KG1 (cell line): ENCODE measurements around the gene AGRN.
A peak's percentile ranks its signal among the peaks of the same experiment; 100 is the strongest.
"Not testable (repeated sequence)": the region's sequence is repeated elsewhere in the genome, so short reads cannot be mapped to it uniquely, and the experiment has no call there.

ENCODE experiments used
- DNase-seq: peaks from one replicate; lab custom pipeline; 2025; lab: John Stamatoyannopoulos, UW

The AGRN gene

DNA sequence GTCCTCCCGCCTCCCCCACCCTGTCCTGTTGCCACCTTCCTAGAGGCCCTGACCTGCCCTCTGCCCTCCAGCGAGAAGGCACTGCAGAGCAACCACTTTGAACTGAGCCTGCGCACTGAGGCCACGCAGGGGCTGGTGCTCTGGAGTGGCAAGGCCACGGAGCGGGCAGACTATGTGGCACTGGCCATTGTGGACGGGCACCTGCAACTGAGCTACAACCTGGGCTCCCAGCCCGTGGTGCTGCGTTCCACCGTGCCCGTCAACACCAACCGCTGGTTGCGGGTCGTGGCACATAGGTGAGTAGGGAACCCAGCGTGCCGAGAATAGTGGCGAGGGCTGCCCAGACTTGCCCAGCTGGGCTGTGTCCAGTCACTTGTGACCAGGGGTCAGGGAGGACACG, 33.8 kb downstream of the AGRN start:
- no peak for DNase-seq

DNA sequence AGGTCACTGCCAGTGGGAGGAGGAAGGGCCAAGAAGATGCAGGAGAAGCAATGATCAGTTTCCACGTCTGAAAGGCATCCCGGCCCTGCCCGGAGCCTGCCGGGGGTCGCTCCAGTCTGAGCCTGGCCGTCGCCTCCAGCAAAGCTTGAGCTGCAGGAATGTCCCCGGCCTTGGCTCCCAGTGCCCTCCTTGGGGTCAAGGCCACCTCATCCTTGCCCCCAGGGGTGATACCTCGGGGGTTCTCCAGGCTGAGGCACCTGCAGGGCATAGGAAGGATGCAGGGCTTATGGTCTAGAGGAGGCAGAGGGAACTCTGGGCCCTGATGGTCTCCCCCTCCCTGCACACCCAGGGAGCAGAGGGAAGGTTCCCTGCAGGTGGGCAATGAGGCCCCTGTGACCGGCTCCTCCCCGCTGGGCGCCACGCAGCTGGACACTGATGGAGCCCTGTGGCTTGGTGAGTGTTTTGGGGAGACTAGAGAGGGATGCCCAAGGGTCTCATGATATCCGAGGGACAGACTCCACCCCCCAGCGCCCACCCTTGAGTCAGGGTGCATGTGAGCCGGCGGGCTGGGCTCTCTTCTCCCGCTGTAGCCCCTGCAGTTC, 34.3 kb downstream of the AGRN start:
- no peak for DNase-seq

DNA sequence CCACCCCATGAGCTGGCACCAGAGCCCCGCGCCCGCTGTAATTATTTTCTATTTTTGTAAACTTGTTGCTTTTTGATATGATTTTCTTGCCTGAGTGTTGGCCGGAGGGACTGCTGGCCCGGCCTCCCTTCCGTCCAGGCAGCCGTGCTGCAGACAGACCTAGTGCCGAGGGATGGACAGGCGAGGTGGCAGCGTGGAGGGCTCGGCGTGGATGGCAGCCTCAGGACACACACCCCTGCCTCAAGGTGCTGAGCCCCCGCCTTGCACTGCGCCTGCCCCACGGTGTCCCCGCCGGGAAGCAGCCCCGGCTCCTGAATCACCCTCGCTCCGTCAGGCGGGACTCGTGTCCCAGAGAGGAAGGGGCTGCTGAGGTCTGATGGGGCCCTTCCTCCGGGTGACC, 35.1 kb downstream of the AGRN start:
- no peak for DNase-seq

- DNase-seq = no peak
These were observed 36.2 kb downstream of the AGRN start for GRCh38 chr1:1055841-1056736.

DNA sequence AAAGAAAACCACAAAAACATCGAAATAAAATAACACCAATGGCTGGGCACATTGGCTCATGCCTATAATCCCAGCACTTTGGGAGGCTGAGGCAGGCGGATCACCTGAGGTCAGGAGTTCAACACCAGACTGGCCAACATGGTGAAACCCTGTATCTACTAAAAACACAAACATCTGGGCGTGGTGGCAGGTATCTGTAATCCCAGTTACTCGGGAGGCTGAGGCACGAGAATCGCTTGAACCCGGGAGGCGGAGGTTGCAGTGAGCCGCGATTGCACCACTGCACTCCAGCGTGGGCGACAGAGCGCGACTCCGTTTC, 37.8 kb downstream of the AGRN start:
- DNase-seq = not testable (repeated sequence)

DNA sequence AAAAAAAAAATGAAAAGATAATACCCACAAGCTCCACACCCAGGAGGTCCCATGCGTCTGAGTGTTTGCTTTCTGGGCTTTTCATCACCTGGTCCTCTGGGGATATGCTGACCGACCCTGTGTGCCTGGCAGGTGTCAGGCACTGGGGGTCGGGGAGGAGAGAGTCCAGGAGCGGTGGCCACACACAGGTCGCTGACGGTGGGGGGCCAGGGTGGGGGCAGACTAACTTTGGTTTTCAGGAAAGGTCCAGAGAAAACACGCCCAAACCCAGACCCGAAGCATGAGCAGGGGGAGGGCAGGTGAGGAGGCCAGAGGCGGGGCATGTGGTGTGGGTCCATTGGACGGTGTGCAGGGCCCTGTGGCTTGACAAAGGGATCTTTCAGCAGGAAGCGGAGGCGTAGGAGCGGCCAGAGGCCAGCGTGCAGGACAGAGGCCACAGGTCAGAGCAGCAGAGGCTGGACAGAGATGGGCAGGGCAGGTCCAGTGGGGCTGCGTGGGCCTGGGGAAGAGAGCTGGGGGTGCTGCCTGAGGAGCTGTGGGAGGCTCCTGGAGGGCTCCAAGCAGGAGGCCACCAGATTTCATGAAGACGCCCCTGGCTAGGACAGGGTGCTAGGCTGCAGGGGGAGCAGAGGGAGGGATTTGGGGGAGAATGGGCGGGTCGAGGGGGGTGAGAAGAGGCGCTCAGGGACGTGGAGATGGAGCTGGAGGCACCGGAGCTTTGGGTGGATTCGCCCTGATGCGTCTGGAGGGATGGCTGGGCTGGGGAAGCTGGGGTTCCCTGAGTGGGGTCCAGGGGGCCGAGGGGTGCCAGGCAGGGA, 38.4 kb downstream of the AGRN start:
- DNase-seq = no peak

- DNase-seq = no peak
These were observed 39.1 kb downstream of the AGRN start for GRCh38 chr1:1058921-1059493.

GRCh38 chr1:1059494-1060280, 39.8 kb downstream of the AGRN start:
- peak; percentile 82 for DNase-seq

DNA sequence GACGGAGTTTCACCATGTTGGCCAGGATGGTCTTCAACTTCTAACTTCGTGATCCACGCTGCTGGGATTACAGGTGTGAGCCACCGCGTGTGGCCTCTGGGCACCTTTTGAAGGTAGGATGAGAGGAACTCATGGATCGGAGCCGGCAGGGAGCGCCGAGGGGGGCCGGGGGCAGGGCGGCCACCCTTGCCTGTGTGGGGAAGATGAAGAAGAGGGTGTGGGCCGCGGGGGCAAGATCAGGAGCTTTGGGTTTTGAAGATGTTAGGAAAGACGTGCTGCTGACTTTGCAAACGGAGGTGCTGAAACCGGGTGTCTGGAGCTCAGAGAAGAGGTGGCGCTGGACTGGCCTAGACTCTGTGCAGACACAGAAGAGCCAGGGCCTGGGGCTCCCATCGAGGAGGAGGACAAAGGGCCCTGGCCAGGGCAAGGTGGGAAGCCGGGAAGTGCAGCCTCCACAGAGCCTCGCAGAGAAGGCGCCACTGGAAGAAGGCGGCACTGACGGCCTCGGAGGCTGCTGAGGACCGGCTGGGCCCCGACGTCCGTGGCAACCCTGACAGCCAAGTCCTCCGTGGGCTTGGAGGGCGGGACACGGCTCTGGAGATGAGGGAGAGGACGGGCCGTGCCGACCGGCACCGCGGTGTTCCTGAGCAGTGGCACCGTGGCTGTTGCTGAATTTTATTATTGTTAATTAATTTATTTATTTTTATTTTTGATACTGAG, 40.5 kb downstream of the AGRN start:
- no peak for DNase-seq

DNA sequence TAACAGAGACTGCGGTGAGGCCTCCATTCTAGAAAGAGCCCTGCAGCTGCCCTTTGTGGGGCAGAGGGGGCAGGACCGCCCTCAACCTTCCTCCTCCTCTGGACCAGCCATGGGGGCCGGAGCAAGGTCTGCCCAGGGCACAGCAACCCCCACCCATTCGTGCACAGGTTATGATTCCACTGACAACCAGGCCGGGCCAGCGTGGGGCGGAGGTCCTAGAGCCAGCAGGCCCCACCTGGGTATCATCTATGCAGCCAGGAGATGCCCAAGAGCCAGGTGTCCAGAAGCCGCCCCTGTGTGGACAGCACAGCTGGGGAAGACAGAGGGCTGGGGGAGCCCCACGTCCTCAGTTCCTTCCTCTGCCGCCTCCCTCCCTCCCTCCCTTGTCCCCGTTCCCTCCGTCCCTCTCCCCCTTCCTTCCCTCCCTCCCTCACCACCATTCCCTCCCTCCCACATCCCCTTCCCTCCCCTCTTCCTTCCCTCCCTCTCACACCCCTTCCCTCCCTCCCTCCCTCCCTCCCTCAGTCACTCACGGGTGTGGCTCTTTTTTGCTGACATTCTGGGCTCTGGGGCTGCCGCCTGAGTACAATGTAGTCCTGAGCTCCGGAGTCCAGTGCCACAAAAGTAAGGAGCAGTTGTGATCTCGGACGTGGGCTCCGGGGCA, 41.9 kb downstream of the AGRN start:
- DNase-seq = no peak

DNA sequence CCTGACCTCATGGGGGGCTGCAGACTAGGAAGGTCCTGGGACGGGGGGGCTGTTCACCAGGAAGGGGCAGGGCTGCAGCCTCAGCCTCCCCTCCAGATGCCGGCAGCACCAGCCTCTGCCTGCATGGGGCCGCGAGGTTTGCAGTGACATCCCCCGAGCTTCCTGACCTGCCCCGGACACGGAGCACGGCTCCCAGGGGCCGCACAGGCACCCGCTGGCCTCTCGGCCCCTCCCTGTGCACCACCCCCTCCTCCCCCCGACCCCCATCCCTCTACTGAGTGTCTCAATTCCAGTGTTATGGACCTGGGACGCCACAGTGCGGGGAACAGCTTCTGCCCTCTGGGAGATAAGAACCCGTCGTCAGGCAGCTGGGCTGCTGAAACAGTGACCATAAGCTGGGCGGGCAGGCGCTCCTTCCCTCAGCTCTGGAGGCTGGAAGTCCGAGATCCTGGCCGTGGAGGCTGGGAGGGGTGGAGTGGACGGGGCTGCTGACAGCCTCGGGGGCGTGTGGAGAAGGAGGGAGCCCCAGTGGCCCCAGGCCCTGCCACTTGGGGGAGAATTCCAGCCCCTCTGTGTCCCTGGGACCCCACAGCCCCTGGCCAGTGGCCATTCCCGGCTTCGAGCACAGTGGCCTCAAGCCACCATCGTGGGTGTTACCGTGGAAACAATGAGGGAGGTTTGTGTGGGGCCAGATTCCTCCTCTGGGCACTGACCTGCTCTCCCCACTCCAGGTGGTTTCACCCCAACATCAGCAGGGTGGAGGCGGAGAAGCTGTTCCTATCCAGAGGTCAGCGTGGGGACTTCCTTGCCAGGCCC, 42.6 kb downstream of the AGRN start:
- no peak for DNase-seq

GRCh38 chr1:1063261-1063944, 43.5 kb downstream of the AGRN start:
- no peak for DNase-seq

GRCh38 chr1:1063945-1064831, 44.3 kb downstream of the AGRN start:
- DNase-seq = no peak

- no peak for DNase-seq
These were observed 45.5 kb downstream of the AGRN start for GRCh38 chr1:1065265-1065939.

GRCh38 chr1:1065940-1066304, 46.0 kb downstream of the AGRN start:
- not testable (repeated sequence) for DNase-seq

GRCh38 chr1:1066403-1067283, 46.7 kb downstream of the AGRN start:
- no peak for DNase-seq
